Stomach (tissue), 9 donors: ENCODE measurements around the gene C2CD2. TPM values are rescaled to one million over a fixed set of nuclear protein-coding genes. Genes with fewer than 3 reads are reported as not detected.

ENCODE experiments used
- DNase-seq, 2 donors: peaks; one replicate each; pipeline versions ENCODE4 v3.0.0 to v3.0.0-alpha.2; 2013 to 2019
- H3K27ac ChIP-seq, 5 donors: fragments of 200-600 bp in 4 of 5; sonication (generic) in 4 of 5; one replicate each; pipeline ENCODE4 v1.5.1; 2013 to 2019; ENCODE audit warnings: mild to moderate bottlenecking in 1 of 5, moderate library complexity in 1 of 5
- H3K27me3 ChIP-seq, 3 donors: fragments of 200-600 bp; sonication (generic); one replicate each; pipeline ENCODE4 v1.5.1; 2017 to 2019; ENCODE audit warnings: mixed run types in 1 of 3
- H3K36me3 ChIP-seq, 4 donors: fragments of 200-600 bp; sonication (generic); 1 replicate in 3 of 4; 2 replicates in 1 of 4; pipeline ENCODE4 v1.5.1; 2016 to 2019
- H3K4me1 ChIP-seq, 4 donors: fragments of 200-600 bp; sonication (generic); one replicate each; pipeline ENCODE4 v1.5.1; 2016 to 2019
- H3K4me3 ChIP-seq, 4 donors: fragments of 200-600 bp; sonication (generic) in 3 of 4; one replicate each; pipeline ENCODE4 v1.5.1; 2016 to 2019; ENCODE audit warnings: mild to moderate bottlenecking in 1 of 4
- H3K9me3 ChIP-seq, 4 donors: fragments of 200-600 bp; sonication (generic); one replicate each; pipeline ENCODE4 v1.5.1; 2016 to 2019
- CTCF ChIP-seq, 7 experiments: fragments of 450-650 bp in 4 of 7; fragments of 200-600 bp in 3 of 7; sonication (generic) in 3 of 7; IDR thresholded peaks; one replicate each; pipeline ENCODE4 v1.5.1; 2016 to 2019; ENCODE audit warnings: antibody characterized with exemption in 7 of 7, control low read depth in 2 of 7, mild to moderate bottlenecking in 1 of 7
- EP300 ChIP-seq: sonication (generic); formaldehyde crosslinking; IDR thresholded peaks from one replicate; pipeline ENCODE4 v1.6.1; 2017; ENCODE audit warnings: antibody characterized with exemption
- POLR2A ChIP-seq, 4 donors: fragments of 450-650 bp; IDR thresholded peaks; one replicate each; pipeline ENCODE4 v1.6.1; 2016; ENCODE audit warnings: antibody characterized with exemption in 4 of 4, control low read depth in 2 of 4, mild to moderate bottlenecking in 1 of 4, moderate library complexity in 1 of 4
- POLR2AphosphoS5 ChIP-seq, 3 donors: sonication (generic); formaldehyde crosslinking; IDR thresholded peaks; one replicate each; pipeline ENCODE4 v1.6.1; 2016; ENCODE audit warnings: antibody characterized with exemption in 3 of 3
- WGBS, 5 donors: extraction: QIAGEN DNeasy Blood & Tissue Kit in 3 of 5; methylation state at CpG; one replicate each; pipeline versions ENCODE4 v1.1.5 to v1.1.7; 2013 to 2018; 5-methylcytosine and 5-hydroxymethylcytosine counted together
- intact Hi-C: fragments of 100-400 bp; cut with DNase I; formaldehyde crosslinking; loops from one replicate; pipeline ENCODE4 v1.15.1; 2023; ENCODE audit warnings: low total_unique reads
- polyA plus RNA-seq, 3 donors: library from polyadenylated mRNA; stranded (reverse); fragments of 200-250 nt; gene quantifications; one replicate each; pipeline ENCODE4 v1.2.3, GENCODE V29; 2013
- total RNA-seq, 5 donors: library from RNA; depleted of rRNA; stranded (reverse); fragments of >200 nt; gene quantifications; one replicate each; pipeline versions ENCODE4 v1.1.0 to v1.2.3, GENCODE V29; 2014 to 2016
- donor health status: healthy with polysubstance abuse.
- donor health status: Bipolar disorder and iron deficiency.
- donor health status: healthy.

C2CD2 gene
- total and polyA plus RNA-seq, 8 donors: 4.6 to 31.9 (median 16.0) TPM

- peaks cover 0 to 11% (median 4%) of the 10 kb centered on the region in 4 donors for H3K9me3 ChIP-seq
- intact Hi-C loops: no loop called here
- WGBS, 5 donors: 93 to 100% (median 99%) methylated on average over 1 of the region's 1 CpG
Observed at GRCh38 chr21:41840880-41841279, 112.9 kb downstream of the C2CD2 start.

DNA sequence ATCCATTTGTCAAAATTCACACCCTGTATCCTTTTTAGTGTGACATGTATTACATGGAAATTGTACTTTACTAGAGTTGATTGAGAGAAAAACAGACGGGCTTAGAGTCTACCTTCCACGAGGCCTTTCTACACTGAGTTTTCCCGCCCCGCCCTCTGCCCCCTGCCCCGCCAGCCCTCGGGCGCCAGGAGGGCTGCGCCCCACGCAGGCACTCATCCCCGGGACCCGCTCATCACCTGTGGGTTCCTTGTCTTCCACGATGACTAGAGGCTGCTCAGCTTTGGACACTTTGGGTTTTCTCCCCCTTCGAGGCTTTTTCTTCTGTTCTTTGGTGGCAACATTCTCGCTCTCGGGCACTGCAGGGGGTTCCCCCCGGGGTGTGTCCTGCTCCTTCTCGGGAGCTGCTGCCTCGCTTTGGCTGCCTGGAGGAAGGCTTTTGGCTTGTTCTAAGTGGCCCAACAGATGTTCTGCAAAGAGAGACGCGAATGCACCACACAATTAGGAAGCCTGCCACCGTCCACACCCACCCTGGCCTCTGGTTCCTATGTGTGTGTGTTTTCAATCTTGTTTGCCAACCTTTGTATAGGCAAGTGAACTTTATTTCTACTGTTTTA, 114.3 kb downstream of the C2CD2 start:
- Histone ChIP-seq H3K27me3 (no peaks in the 10 kb centered on the region), H3K36me3 (peaks cover 12 to 65% (median 53%) of the 10 kb centered on the region in 4 donors), H3K9me3 (peaks cover 0 to 11% (median 4%) of the 10 kb centered on the region in 4 donors), H3K4me3 (no peak overlapping the region), H3K27ac (no peak overlapping the region), H3K4me1 (no peaks in the 10 kb centered on the region)
- no peak for DNase-seq
- TF ChIP-seq POLR2AphosphoS5 (IDR thresholded peaks at IDR 0.05) (no peak), CTCF (IDR thresholded peaks at IDR 0.05) (no peak), EP300 (no peak)
- intact Hi-C loops: no loop called here
- WGBS, 5 donors: 68 to 84% (median 78%) methylated on average over 21 of the region's 21 CpGs

More at GRCh38 chr21:41840880-41841279, 112.9 kb downstream of the C2CD2 start:
- no peak for TF ChIP-seq POLR2A (IDR thresholded peaks at IDR 0.05)
- no peak for TF ChIP-seq POLR2AphosphoS5 (IDR thresholded peaks at IDR 0.05)
- no peak for TF ChIP-seq EP300
- no peak for TF ChIP-seq CTCF (IDR thresholded peaks at IDR 0.05)
- Histone ChIP-seq H3K4me1 (no peaks in the 10 kb centered on the region), H3K36me3 (peaks cover 12 to 58% (median 43%) of the 10 kb centered on the region in 4 donors), H3K27me3 (no peaks in the 10 kb centered on the region), H3K4me3 (no peak overlapping the region), H3K27ac (no peak overlapping the region)
- no peak for DNase-seq

- intact Hi-C loops: no loop called here
- H3K4me1 ChIP-seq: no peaks in the 10 kb centered on the region
- H3K36me3 ChIP-seq: peaks cover 16 to 82% (median 68%) of the 10 kb centered on the region in 4 donors
- no peak for TF ChIP-seq POLR2AphosphoS5 (IDR thresholded peaks at IDR 0.05)
- no peak for TF ChIP-seq CTCF (IDR thresholded peaks at IDR 0.05)
- TF ChIP-seq EP300: no peak
- TF ChIP-seq POLR2A (IDR thresholded peaks at IDR 0.05): no peak
- no peaks in the 10 kb centered on the region for H3K27me3 ChIP-seq
- no peak for DNase-seq
- H3K27ac ChIP-seq: no peak overlapping the region
- no peak overlapping the region for H3K4me3 ChIP-seq
- peaks cover 0 to 11% (median 4%) of the 10 kb centered on the region in 4 donors for H3K9me3 ChIP-seq
- WGBS, 5 donors: 73 to 85% (median 80%) methylated on average over 7 of the region's 7 CpGs
Observed at GRCh38 chr21:41837756-41838297, 116.0 kb downstream of the C2CD2 start.

- H3K4me1 ChIP-seq: no peaks in the 10 kb centered on the region
- H3K4me3 ChIP-seq: no peak overlapping the region
- intact Hi-C loops: no loop called here
- H3K9me3 ChIP-seq: peaks cover 0 to 10% (median 4%) of the 10 kb centered on the region in 4 donors
- DNase-seq: no peak
- H3K27ac ChIP-seq: no peak overlapping the region
- H3K36me3 ChIP-seq: peaks cover 16 to 88% (median 73%) of the 10 kb centered on the region in 4 donors
- no peaks in the 10 kb centered on the region for H3K27me3 ChIP-seq
- 93 to 96% (median 94%) methylated on average over 30 to 32 of the region's 32 CpGs for WGBS, 5 donors
- TF ChIP-seq POLR2A (IDR thresholded peaks at IDR 0.05): no peak
- TF ChIP-seq EP300: no peak
- TF ChIP-seq POLR2AphosphoS5 (IDR thresholded peaks at IDR 0.05): no peak
- TF ChIP-seq CTCF (IDR thresholded peaks at IDR 0.05): no peak
Observed at GRCh38 chr21:41836166-41837015, 117.4 kb downstream of the C2CD2 start.
